ENCODE measurements around the gene CABYR.

DNA sequence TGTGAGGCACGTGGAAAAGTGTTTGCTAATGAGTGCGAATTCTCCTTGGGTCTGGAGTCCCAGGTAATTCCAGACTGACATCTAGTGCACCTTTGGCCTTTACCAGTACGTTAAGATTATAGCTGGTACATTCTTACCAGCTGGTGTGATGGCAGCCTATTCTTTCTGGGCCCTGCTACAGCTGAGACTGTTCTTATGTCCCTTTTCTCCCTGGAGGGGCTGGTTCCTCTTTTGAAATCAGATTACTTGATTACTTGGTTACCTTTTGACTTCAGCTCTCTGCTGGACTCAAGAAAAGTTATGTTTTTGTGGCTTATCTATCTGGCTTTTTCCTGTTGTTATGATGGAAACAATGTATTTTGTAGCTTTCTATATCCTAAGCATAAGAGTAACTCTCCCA is 14.5 kb downstream of the CABYR start:
- TF ChIP-seq, protein P1, sequence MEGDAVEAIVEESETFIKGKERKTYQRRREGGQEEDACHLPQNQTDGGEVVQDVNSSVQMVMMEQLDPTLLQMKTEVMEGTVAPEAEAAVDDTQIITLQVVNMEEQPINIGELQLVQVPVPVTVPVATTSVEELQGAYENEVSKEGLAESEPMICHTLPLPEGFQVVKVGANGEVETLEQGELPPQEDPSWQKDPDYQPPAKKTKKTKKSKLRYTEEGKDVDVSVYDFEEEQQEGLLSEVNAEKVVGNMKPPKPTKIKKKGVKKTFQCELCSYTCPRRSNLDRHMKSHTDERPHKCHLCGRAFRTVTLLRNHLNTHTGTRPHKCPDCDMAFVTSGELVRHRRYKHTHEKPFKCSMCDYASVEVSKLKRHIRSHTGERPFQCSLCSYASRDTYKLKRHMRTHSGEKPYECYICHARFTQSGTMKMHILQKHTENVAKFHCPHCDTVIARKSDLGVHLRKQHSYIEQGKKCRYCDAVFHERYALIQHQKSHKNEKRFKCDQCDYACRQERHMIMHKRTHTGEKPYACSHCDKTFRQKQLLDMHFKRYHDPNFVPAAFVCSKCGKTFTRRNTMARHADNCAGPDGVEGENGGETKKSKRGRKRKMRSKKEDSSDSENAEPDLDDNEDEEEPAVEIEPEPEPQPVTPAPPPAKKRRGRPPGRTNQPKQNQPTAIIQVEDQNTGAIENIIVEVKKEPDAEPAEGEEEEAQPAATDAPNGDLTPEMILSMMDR (IDR thresholded peaks at IDR 0.05; ENCODE audit: insufficient read depth, low read depth, low read length): no peak
- no peak for TF ChIP-seq EZH2 (IDR thresholded peaks at IDR 0.05; ENCODE audit: insufficient read depth, low read length)

Data from astrocyte (in vitro differentiated cells and primary cell).